ENCODE data around the gene CAMK4.

The CAMK4 gene

DNA sequence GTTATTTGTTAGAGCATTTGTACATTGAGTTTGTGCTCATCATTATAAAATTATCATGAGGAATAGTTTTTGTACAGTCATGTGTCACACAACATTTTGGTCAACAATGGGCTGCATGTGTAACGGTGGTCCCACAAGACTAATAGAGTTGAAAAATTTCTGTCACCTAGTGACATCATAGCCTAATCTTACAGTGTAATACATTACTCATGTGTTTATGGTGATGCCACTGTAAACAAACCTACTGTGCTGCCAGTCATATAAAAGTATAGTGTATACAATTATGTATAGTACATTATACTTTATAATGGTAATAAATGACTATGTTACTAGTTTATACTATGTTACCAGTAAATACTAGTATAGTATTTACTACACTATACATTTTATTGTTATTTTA lies 3.0 kb upstream of the CAMK4 start:
- POLR2A ChIA-PET = no interaction called here
- Histone ChIP-seq H3K36me3 (ENCODE audit: control insufficient read depth in 2 of 2, insufficient read depth in 1 of 2, low read length in 2 of 2) (no peaks in the 10 kb centered on the region), H3K4me1 (ENCODE audit: control insufficient read depth, insufficient read depth, low read length) (0 out of 2 replicates have a peak, but pooled peaks cover 4% of the 10 kb centered on the region), H3K9me3 (ENCODE audit: control insufficient read depth, insufficient read depth, low read depth, low read length) (no peaks in the 10 kb centered on the region), H3K27ac (ENCODE audit: extremely low read depth, low read depth, low read length) (no peak overlapping the region), H3K4me3 (ENCODE audit: low read depth, low read length) (no peak overlapping the region)
- CTCF ChIA-PET = interaction anchor here (0.7 to 1.4 kb wide), 4 partner anchors 62 to 463 kb away, joined by 3 to 9 read pairs (median 4); no protein-coding TSS in a partner anchor
- TF ChIP-seq ZNF280D (tag by site-specific recombination; IDR thresholded peaks at IDR 0.05) (no peak), ATF2 (tag by site-specific recombination; IDR thresholded peaks at IDR 0.05; ENCODE audit: low read depth) (peak; percentile 73), ZNF274 (IDR thresholded peaks at IDR 0.05; ENCODE audit: low read length) (no peak), ZNF274 (tag by site-specific recombination; IDR thresholded peaks at IDR 0.05; ENCODE audit: borderline replicate concordance) (no peak), ZNF629 (tag by site-specific recombination; IDR thresholded peaks at IDR 0.05) (peak; percentile 74)

DNA sequence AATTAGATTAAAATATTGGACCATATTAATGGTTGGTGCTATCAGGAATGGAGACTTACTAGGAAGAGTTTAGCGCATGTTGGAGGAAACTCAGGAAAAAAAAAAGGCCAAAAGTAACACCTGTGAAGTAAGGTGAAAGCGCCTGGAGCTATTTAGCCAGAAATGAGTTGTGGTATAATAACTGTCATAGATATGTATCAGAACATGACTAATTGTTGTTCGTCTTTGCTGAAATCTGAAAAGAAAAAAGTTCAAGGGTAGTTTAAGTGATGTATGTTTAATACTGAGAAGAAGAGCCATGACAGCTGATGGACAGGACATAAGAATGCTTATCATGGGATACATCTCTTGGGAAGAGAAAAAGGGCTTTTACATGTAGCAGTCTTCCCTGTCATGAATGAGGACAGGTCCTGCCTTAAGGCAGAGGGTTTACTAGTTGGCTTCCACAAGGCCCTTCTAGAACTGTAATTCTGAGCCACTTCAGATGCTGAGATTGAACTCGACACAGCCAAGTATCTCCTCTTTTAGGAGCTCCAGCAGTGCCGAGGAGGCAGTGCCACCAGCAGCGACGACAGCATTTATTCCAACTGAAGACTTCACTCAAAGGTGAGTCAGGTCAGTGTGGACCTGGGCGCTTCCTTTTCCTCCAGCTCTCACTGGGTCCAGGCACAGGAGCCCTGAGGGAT lies 940 bp upstream of the CAMK4 start:
- Histone ChIP-seq H3K36me3 (ENCODE audit: control insufficient read depth in 2 of 2, insufficient read depth in 1 of 2, low read length in 2 of 2) (no peaks in the 10 kb centered on the region), H3K4me3 (ENCODE audit: low read depth, low read length) (peak overlapping the region; percentile 59), H3K4me1 (ENCODE audit: control insufficient read depth, insufficient read depth, low read length) (peaks cover 10% of the 10 kb centered on the region), H3K27ac (ENCODE audit: extremely low read depth, low read depth, low read length) (peak overlapping the region; percentile 66; the same call in 1 of the 2 replicates), H3K9me3 (ENCODE audit: control insufficient read depth, insufficient read depth, low read depth, low read length) (no peaks in the 10 kb centered on the region)
- CTCF ChIA-PET = interaction anchor here (0.6 to 2.4 kb wide), 5 partner anchors 54 to 600 kb away, joined by 3 to 10 read pairs (median 3); no protein-coding TSS in a partner anchor
- TF ChIP-seq ELK4 (IDR thresholded peaks at IDR 0.05; ENCODE audit: borderline replicate concordance, low read depth, low read length) = no peak
- TF ChIP-seq HOXD13 (CRISPR knock-in tag; IDR thresholded peaks at IDR 0.05; ENCODE audit: borderline replicate concordance) = no peak
- TF ChIP-seq ZSCAN23 (tag by site-specific recombination; IDR thresholded peaks at IDR 0.05) = no peak
- no peak for TF ChIP-seq ZNF777 (tag by site-specific recombination; IDR thresholded peaks at IDR 0.05; ENCODE audit: borderline replicate concordance)
- no peak for TF ChIP-seq BCL11A (tag by site-specific recombination; IDR thresholded peaks at IDR 0.05; ENCODE audit: low read depth)
- no peak for TF ChIP-seq HOXC10 (CRISPR knock-in tag; IDR thresholded peaks at IDR 0.05)
- TF ChIP-seq ZNF211 (tag by site-specific recombination; IDR thresholded peaks at IDR 0.05; ENCODE audit: low read depth) = no peak
- TF ChIP-seq ZNF701 (tag by site-specific recombination; IDR thresholded peaks at IDR 0.05) = no peak
- no peak for TF ChIP-seq ZNF658 (tag by site-specific recombination; IDR thresholded peaks at IDR 0.05)
- no peak for TF ChIP-seq ZNF792 (tag by site-specific recombination; IDR thresholded peaks at IDR 0.05)
- no peak for TF ChIP-seq ZFP3 (tag by site-specific recombination; IDR thresholded peaks at IDR 0.05; ENCODE audit: low read depth)
- no peak for TF ChIP-seq ZNF529 (tag by site-specific recombination; IDR thresholded peaks at IDR 0.05; ENCODE audit: insufficient replicate concordance)
- no peak for TF ChIP-seq SP2 (tag by site-specific recombination; IDR thresholded peaks at IDR 0.05)
- TF ChIP-seq KLF16 (tag by site-specific recombination; IDR thresholded peaks at IDR 0.05) = no peak
- no peak for TF ChIP-seq ZNF768 (tag by site-specific recombination; IDR thresholded peaks at IDR 0.05)
- POLR2A ChIA-PET = interaction anchor here (0.7 to 1.5 kb wide), 6 partner anchors 10 to 288 kb away, joined by 3 to 6 read pairs (median 4); partner anchors contain the start of gene STARD4

All from HEK293 (cell line).